Mesodermal cell (in vitro differentiated cells): Measurements from ENCODE around the gene SORCS2.

Source experiments
- H3K27ac ChIP-seq: 2 replicates; pipeline ENCODE4 v1.7.0; 2013; ENCODE audit warnings: mild to moderate bottlenecking, low read depth, low read length, moderate library complexity; ENCODE audit not compliant: severe bottlenecking
- H3K36me3 ChIP-seq: 2 replicates; pipeline ENCODE4 v1.7.1; 2013; ENCODE audit warnings: mild to moderate bottlenecking, low read length, moderate library complexity; ENCODE audit not compliant: control insufficient read depth, insufficient read depth
- H3K4me1 ChIP-seq: one replicate; pipeline ENCODE4 v1.7.1; 2013; ENCODE audit warnings: mild to moderate bottlenecking, low read length; ENCODE audit not compliant: insufficient read depth, control insufficient read depth, poor library complexity, severe bottlenecking
- H3K4me3 ChIP-seq: 2 replicates; pipeline ENCODE4 v1.7.0; 2013; ENCODE audit warnings: low read length, control low read depth, mild to moderate bottlenecking; ENCODE audit not compliant: insufficient read depth, poor library complexity, severe bottlenecking; ENCODE audit errors: extremely low read depth
- H3K9me3 ChIP-seq: 2 replicates; pipeline ENCODE4 v1.7.1; 2013; ENCODE audit warnings: mild to moderate bottlenecking, low read length, moderate library complexity; ENCODE audit not compliant: control insufficient read depth
- WGBS, 2 experiments: methylation state at CpG; one replicate each; pipeline ENCODE4 v1.1.5; 2013; ENCODE audit warnings: missing lambda C conversion rate in 2 of 2; ENCODE audit not compliant: insufficient coverage in 2 of 2; 5-methylcytosine and 5-hydroxymethylcytosine counted together

The SORCS2 gene

DNA sequence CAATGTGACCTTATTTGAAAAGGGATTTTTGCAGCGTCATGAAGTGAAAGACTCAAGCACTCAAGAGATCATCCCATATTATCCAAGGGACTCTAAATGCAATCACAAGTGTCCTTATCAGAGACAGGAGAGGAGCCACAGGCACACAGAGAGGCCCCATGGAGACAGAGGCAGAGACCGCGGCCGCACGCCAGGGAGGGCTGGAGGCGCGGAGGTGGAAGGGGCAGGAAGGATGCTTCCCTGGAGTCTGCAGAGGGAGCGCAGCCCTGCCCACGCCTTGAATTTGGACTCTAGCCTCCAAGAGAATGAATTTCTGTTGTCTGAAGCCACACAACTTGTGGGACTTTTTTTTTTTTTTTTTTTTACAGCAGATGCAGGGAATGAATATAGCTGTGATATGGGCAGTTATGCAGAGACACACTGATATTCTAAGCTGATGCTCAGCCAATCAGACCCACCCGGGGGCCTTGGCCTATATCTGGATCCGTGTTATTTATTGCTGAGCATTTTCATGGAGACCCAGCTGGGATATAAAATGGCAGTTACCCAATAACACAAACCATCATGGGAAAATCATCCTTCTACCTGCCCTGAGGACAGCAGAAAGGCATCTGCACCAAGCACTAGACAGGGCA is 487.2 kb downstream of the SORCS2 start:
- Histone ChIP-seq H3K4me3 (no peak overlapping the region), H3K36me3 (no peaks in the 10 kb centered on the region), H3K27ac (no peak overlapping the region), H3K9me3 (peaks cover 12% of the 10 kb centered on the region), H3K4me1 (no peaks in the 10 kb centered on the region)
- 88 to 96% methylated on average over 8 to 10 of the region's 11 CpGs for WGBS, 2 experiments

DNA sequence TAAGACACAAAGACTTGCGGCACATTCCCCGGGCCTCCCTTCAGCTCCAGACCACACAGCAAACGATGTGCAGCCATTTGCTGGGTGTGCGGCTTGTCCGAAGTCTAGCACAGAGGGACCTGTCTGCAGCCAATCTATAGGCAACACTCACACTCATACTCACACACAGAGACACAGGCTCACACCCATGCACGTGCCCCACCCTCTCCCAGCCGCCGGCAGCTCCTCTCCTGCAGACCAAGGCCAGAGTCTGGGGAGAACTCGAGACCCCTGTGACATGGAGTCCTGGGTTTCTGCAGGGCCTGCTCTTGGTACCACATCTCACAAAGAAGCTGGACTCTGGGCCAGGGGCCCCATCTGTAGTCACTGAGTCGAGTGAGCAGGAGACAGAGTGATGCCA is 487.8 kb downstream of the SORCS2 start:
- H3K4me1 ChIP-seq, result no peaks in the 10 kb centered on the region
- H3K4me3 ChIP-seq, result no peak overlapping the region
- no peaks in the 10 kb centered on the region for H3K36me3 ChIP-seq
- 83 to 97% methylated on average over 8 to 9 of the region's 10 CpGs for WGBS, 2 experiments
- peaks cover 12% of the 10 kb centered on the region for H3K9me3 ChIP-seq
- no peak overlapping the region for H3K27ac ChIP-seq

DNA sequence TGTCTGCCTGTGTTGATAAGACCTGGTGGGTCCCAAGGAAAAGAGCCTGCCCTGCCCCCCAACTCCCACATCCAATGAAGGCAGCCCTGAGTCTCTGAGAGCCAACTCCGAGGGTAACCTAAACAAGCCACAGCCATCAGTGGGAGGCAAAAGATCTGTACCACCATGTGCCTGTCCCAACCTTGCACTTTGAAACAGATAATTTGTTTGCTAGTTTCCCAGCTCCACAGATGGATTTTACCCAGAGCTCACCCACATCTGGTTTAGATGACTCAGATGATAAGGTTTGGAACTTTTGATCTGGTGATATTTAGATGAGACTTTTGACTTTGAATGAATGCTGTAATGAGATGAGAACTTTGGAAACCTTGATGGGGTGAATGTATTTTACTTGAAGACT is 488.4 kb downstream of the SORCS2 start:
- H3K4me1 ChIP-seq, result no peaks in the 10 kb centered on the region
- no peak overlapping the region for H3K4me3 ChIP-seq
- WGBS, 2 experiments, result 75 to 100% methylated on average over 1 of the region's 1 CpG
- H3K27ac ChIP-seq, result no peak overlapping the region
- no peaks in the 10 kb centered on the region for H3K36me3 ChIP-seq
- peaks cover 12% of the 10 kb centered on the region for H3K9me3 ChIP-seq

DNA sequence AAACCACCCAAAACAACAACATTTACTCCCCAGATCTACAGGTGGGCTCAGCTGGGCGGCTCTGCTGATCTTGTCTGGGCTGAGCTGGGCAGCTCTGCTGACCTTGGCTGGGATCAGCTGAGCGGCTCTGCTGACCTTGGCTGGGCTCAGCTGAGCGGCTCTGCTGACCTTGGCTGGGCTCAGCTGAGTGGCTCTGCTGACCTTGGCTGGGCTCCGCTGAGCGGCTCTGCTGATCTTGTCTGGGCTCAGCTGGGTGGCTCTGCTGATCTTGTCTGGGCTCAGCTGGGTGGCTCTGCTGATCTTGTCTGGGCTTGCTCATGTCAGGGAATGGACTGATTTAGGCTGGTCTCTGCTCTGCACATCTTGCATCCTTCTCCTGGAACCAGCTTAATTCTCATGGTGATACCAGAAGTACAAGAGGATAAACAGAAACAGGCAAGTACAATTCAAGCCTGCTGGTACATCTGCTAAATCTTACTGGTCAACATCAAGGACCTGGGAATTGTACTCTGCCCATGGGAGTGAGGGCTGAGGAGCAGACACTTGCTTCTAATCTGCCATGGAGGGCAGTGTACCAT is 490.9 kb downstream of the SORCS2 start:
- no peaks in the 10 kb centered on the region for H3K36me3 ChIP-seq
- H3K4me3 ChIP-seq, result no peak overlapping the region
- peaks cover 12% of the 10 kb centered on the region for H3K9me3 ChIP-seq
- WGBS, 2 experiments, result 100% methylated on average over 1 to 3 of the region's 5 CpGs
- H3K27ac ChIP-seq, result no peak overlapping the region
- no peaks in the 10 kb centered on the region for H3K4me1 ChIP-seq

DNA sequence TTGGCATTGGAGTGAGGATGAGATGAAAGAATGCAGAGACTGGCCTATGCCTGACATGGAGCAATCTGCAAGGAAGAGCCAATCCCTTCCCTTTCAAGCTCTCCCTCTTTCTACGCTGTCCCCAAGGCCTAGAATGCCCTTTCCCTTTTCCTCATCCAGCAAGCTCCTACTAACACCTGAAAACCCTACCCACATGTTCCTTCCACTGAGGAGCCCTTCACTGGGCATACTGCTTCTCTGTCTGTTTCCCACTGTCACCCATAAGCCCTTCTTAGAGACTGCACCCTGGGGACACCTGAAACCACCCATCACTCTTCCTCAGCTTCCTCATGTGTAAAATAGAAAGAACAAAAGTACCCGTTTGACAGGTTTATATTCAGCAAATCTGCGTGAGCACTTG is 492.0 kb downstream of the SORCS2 start:
- Histone ChIP-seq H3K9me3 (peaks cover 12% of the 10 kb centered on the region), H3K4me1 (no peaks in the 10 kb centered on the region), H3K36me3 (no peaks in the 10 kb centered on the region), H3K27ac (no peak overlapping the region), H3K4me3 (no peak overlapping the region)
- WGBS, 2 experiments, result 90 to 96% methylated on average over 2 to 3 of the region's 3 CpGs

DNA sequence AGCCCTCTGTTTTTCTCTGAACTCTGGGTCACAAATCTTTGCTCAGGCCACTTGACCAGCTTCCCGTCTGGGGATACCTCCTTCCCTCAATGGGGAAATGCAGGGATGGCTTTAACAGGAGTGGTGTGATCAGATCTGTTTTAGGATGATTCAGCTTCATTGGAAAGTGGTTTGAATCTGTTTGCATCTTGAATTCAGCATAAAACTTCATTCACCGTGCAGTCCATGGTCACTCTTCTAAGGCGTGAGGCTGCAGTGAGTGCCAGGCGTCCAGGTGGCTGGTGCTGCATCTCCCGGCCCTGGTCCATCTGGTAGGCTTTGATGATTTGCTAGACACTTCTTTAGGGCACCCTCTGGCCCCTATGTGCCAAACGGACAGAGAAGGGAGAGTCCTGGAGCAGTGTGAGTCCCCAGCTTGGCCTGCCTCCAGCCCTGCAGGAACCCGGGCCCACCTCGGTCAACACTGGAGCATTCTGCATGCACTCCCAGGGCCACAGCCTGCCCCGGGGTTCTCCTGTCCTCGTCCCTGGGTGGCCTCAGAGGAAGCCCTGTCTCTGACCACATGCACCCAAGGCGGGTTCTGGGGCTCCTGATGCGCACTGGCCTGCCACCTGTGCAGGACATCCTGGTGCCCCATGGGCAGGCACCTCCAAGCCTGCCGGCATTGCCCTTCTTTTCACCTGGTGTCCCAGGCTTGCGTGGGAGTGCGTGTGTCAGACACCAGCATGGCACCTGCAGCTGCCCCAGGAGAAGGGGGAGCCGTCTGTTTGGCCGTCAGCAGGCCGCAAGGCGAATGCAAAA is 493.9 kb downstream of the SORCS2 start:
- no peaks in the 10 kb centered on the region for H3K36me3 ChIP-seq
- 88 to 89% methylated on average over 16 to 19 of the region's 19 CpGs for WGBS, 2 experiments
- no peaks in the 10 kb centered on the region for H3K4me1 ChIP-seq
- H3K27ac ChIP-seq, result no peak overlapping the region
- peaks cover 12% of the 10 kb centered on the region for H3K9me3 ChIP-seq
- H3K4me3 ChIP-seq, result no peak overlapping the region

DNA sequence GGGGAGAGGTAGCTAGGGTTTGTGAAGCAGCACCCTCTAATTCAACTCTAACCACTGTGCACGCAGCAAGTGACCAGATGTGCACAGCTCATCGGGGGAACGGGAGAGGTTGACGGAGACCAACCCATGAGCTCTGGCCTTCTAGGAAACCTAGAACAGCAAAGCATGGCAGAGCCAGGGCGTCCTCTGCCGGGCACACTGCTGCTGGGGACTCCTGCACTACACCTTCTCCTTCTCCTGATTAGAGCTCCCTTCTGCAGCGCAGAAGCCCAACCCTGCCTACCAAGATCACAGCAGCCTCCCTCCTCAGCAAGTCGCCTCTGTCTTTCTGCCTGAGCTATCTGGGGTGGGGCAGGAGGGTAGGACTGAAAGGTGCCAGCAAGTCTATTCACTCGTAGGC is 494.7 kb downstream of the SORCS2 start:
- Histone ChIP-seq H3K4me1 (no peaks in the 10 kb centered on the region), H3K36me3 (no peaks in the 10 kb centered on the region), H3K27ac (no peak overlapping the region), H3K9me3 (peaks cover 12% of the 10 kb centered on the region), H3K4me3 (no peak overlapping the region)
- 89 to 96% methylated on average over 6 to 7 of the region's 9 CpGs for WGBS, 2 experiments

DNA sequence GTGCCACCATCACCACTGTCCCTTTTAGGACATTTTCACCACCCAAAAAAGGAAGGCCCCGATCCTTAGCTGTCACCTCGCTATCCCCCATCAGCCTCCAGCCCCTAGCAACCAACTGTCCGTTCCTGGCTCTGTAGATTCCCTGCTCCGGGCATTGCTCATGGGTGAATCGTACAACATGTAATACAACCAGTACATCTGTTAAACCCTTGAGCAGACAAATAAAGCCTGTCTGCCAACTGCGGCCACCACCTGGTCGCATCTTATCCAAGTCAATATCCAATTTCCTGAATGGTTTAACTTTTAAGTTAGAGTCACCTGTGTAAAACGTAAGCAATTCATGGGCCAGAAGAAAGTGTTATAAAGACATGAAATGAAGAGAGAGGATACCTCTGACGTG is 495.5 kb downstream of the SORCS2 start:
- Histone ChIP-seq H3K4me1 (no peaks in the 10 kb centered on the region), H3K9me3 (peaks cover 10% of the 10 kb centered on the region), H3K4me3 (no peak overlapping the region), H3K36me3 (no peaks in the 10 kb centered on the region), H3K27ac (no peak overlapping the region)
- WGBS, 2 experiments, result 85 to 93% methylated on average over 8 of the region's 9 CpGs

DNA sequence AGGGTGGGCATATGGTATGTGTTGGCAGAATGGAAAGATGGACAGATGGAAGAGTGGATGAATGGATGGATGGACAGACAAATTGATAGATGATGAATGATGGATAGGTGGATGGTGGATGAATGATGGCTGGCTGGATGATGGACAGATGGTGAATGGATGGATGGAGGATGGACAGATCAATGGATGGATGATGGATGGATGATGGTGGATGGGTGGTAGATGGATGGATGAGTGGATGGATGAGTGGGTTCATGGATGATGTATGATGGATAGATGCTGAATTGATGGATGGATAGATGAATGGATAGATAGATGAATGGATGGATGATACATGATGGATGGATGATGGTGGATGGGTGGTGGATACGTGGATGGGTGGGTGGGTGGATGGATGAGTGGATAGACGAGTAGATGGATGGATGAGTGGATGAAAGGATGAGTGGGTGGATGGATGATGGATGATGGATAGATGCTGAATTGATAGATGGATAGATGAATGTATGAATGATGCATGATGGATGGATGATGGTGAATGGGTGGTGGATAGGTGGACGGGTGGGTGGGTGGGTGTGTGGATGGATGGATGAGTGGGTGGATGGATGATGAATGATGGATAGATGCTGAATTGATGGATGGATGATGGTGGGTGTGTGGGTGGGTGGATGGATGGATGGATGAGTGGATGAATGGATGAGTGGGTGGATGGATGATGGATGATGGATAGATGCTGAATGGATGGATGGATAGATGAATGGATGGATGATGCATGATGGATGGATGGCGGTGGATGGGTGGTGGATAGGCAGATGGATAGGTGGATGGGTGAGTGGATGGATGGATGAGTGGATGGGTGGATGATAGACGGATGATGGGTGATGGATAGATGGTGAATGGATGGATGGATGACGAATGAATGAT is 497.7 kb downstream of the SORCS2 start:
- no peak overlapping the region for H3K27ac ChIP-seq
- H3K4me1 ChIP-seq, result no peaks in the 10 kb centered on the region
- no peak overlapping the region for H3K4me3 ChIP-seq
- no peaks in the 10 kb centered on the region for H3K9me3 ChIP-seq
- WGBS, 2 experiments, result 88 to 94% methylated on average over 5 of the region's 6 CpGs
- no peaks in the 10 kb centered on the region for H3K36me3 ChIP-seq

DNA sequence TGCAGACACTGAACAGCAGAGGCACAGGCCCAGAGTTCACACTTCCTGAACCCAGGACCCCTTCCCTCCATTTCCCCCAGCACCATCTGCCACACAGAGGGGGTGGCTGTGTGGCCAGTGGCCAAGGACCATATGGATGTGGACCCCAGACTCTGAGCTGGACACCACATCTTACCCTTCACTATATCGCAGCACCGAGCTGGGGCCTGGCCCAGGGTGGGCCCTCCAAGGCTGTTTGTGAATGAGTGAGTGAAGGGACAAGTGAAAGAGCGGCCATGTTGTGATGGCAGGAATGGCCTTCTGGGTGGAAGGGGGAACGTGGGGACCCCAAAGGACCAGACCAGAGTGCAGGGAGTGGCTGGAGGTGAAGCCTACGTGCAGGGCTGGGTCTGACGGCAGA is 498.7 kb downstream of the SORCS2 start:
- Histone ChIP-seq H3K36me3 (no peaks in the 10 kb centered on the region), H3K9me3 (no peaks in the 10 kb centered on the region), H3K27ac (no peak overlapping the region), H3K4me3 (no peak overlapping the region), H3K4me1 (no peaks in the 10 kb centered on the region)
- WGBS, 2 experiments, result 83 to 90% methylated on average over 4 of the region's 6 CpGs
